Pancreas (tissue), 10 donors: ENCODE results near the gene FRMD5. TPM values are rescaled to one million over a fixed set of nuclear protein-coding genes. Genes with fewer than 3 reads are reported as not detected.

Experiments
- ATAC-seq, 4 donors: fragments of 200-7000 bp; cut with Tn5 transposase; one replicate each; pipeline versions ENCODE4 v1.8.0 to v1.9.1; 2020; ENCODE audit warnings: mild to moderate bottlenecking in 4 of 4, moderate library complexity in 4 of 4
- DNase-seq, 6 donors: peaks; one replicate each; pipeline ENCODE4 v3.0.0-alpha.2; 2020
- FAIRE-seq: peaks from 2 replicates; lab custom pipeline; 2012; peaks lifted over from hg19 to GRCh38; lab: Jason Lieb, UNC
- H3K27ac ChIP-seq, 4 donors: fragments of 200-600 bp; sonication (generic); 1 replicate in 3 of 4; 2 replicates in 1 of 4; pipeline versions ENCODE4 v1.5.0 to v1.8.0; 2020
- H3K27me3 ChIP-seq, 4 donors: fragments of 200-600 bp; one replicate each; pipeline ENCODE4 v1.8.0; 2021
- H3K36me3 ChIP-seq, 3 donors: fragments of 200-600 bp; sonication (generic) in 1 of 3; one replicate each; pipeline versions ENCODE4 v1.5.0 to v1.8.0; 2020 to 2021
- H3K4me1 ChIP-seq, 3 donors: fragments of 200-600 bp; one replicate each; pipeline ENCODE4 v1.8.0; 2021
- H3K4me3 ChIP-seq, 4 donors: fragments of 200-600 bp; sonication (generic) in 2 of 4; one replicate each; pipeline versions ENCODE4 v1.5.0 to v1.8.0; 2020 to 2021
- H3K9me3 ChIP-seq, 4 donors: fragments of 200-600 bp; one replicate each; pipeline ENCODE4 v1.8.0; 2021
- CTCF ChIP-seq, 4 donors: fragments of 200-600 bp; sonication (generic) in 3 of 4; IDR thresholded peaks; one replicate each; pipeline versions ENCODE4 v1.5.0 to v1.8.0; 2021; ENCODE audit warnings: antibody characterized with exemption in 4 of 4
- WGBS, 2 donors: extraction: QIAGEN DNeasy Blood & Tissue Kit; methylation state at CpG; one replicate each; pipeline ENCODE4 v1.1.7; 2013; 5-methylcytosine and 5-hydroxymethylcytosine counted together
- intact Hi-C, 3 donors: fragments of 100-400 bp; cut with DNase I; formaldehyde crosslinking; loops; one replicate each; pipeline versions ENCODE4 v1.11.1 to v1.14.2; 2022
- polyA plus RNA-seq, 2 donors: library from polyadenylated mRNA; stranded (reverse); fragments of 200-250 nt; gene quantifications; one replicate each; pipeline ENCODE4 v1.2.3, GENCODE V29; 2013
- total RNA-seq, 6 donors: library from RNA; stranded (reverse); fragmentation: NEBNext Ultra II Directional in 4 of 6; extraction: Animal tissue kit (Norgen Biotek cat#: 25700) in 4 of 6; gene quantifications; one replicate each; pipeline versions ENCODE4 v1.2.1 to v1.2.4, GENCODE V29; 2021 to 2023
- donor health status: healthy with polysubstance abuse.
- donor health status: DM: no; HTN: no; CAD: no; lungs with moderate emphysema.
- donor health status: DM: no; HTN: no; CAD: no.
- donor health status: control.
- donor health status: control.
- donor health status: Bipolar disorder and iron deficiency.
- donor health status: DM: yes; HTN: yes; CAD: no.
- donor health status: DM: no; HTN: no; CAD: no.
- donor health status: DM: no; HTN: no; CAD: no.
- donor health status: DM: yes; HTN: yes; CAD: no.

Gene FRMD5
- total and polyA plus RNA-seq, 8 donors = 0.04 to 1.5 (median 0.35) TPM; not detected in 1

GRCh38 chr15:43900996-43901395 is 294.1 kb downstream of the FRMD5 start:
- no peaks in the 10 kb centered on the region for H3K4me1 ChIP-seq
- ATAC-seq (no peak), FAIRE-seq (no peak), DNase-seq (no peak)
- no peak overlapping the region for H3K4me3 ChIP-seq
- intact Hi-C loops = loop anchor here in 2 of 3 donors (10.0 kb wide), 1 partner anchor 164 kb away; no protein-coding TSS in a partner anchor
- no peaks in the 10 kb centered on the region for H3K27me3 ChIP-seq
- no peaks in the 10 kb centered on the region for H3K36me3 ChIP-seq
- 100% methylated on average over 1 of the region's 1 CpG for WGBS, 2 donors
- TF ChIP-seq CTCF (IDR thresholded peaks at IDR 0.05) = no peak
- H3K27ac ChIP-seq = no peak overlapping the region
- no peaks in the 10 kb centered on the region for H3K9me3 ChIP-seq

GRCh38 chr15:43899928-43900327 is 295.1 kb downstream of the FRMD5 start:
- H3K4me1 ChIP-seq = peaks cover 4 to 5% (median 4%) of the 10 kb centered on the region in 3 donors
- no peak for ATAC-seq
- H3K36me3 ChIP-seq = no peaks in the 10 kb centered on the region
- no peak for FAIRE-seq
- H3K27ac ChIP-seq = no peak overlapping the region
- TF ChIP-seq CTCF (IDR thresholded peaks at IDR 0.05) = no peak
- no peaks in the 10 kb centered on the region for H3K27me3 ChIP-seq
- DNase-seq = no peak
- no peaks in the 10 kb centered on the region for H3K9me3 ChIP-seq
- intact Hi-C loops = loop anchor here in 2 of 3 donors (10.0 kb wide), 1 partner anchor 165 kb away; no protein-coding TSS in a partner anchor
- 84% methylated on average over 5 of the region's 5 CpGs for WGBS, 2 donors
- no peak overlapping the region for H3K4me3 ChIP-seq

GRCh38 chr15:43898891-43899290 is 296.2 kb downstream of the FRMD5 start:
- TF ChIP-seq CTCF (IDR thresholded peaks at IDR 0.05) = no peak
- H3K4me1 ChIP-seq = peaks cover 6 to 13% (median 8%) of the 10 kb centered on the region in 3 donors
- H3K27me3 ChIP-seq = no peaks in the 10 kb centered on the region
- no peaks in the 10 kb centered on the region for H3K9me3 ChIP-seq
- FAIRE-seq (no peak), DNase-seq (no peak), ATAC-seq (no peak)
- intact Hi-C loops = no loop called here
- no peak overlapping the region for H3K27ac ChIP-seq
- no peak overlapping the region for H3K4me3 ChIP-seq
- no peaks in the 10 kb centered on the region for H3K36me3 ChIP-seq
- WGBS, 2 donors = 86 to 92% methylated on average over 2 of the region's 2 CpGs

GRCh38 chr15:43896543-43896942 is 298.5 kb downstream of the FRMD5 start:
- ATAC-seq = no peak
- no peak for TF ChIP-seq CTCF (IDR thresholded peaks at IDR 0.05)
- no peak for DNase-seq
- Histone ChIP-seq H3K9me3 (no peaks in the 10 kb centered on the region), H3K4me1 (peaks cover 6 to 22% (median 12%) of the 10 kb centered on the region in 3 donors), H3K27ac (no peak overlapping the region), H3K36me3 (no peaks in the 10 kb centered on the region), H3K4me3 (no peak overlapping the region), H3K27me3 (no peaks in the 10 kb centered on the region)
- FAIRE-seq = no peak
- intact Hi-C loops = no loop called here
- 93 to 97% methylated on average over 1 of the region's 1 CpG for WGBS, 2 donors

GRCh38 chr15:43895586-43895985 is 299.5 kb downstream of the FRMD5 start:
- WGBS, 2 donors = 20 to 29% methylated on average over 5 of the region's 5 CpGs
- no peak for TF ChIP-seq CTCF (IDR thresholded peaks at IDR 0.05)
- ATAC-seq (peak; percentile 70 to 81 (median 76)), DNase-seq (peak in 3 of 6 donors; percentile 34 to 48 (median 44)), FAIRE-seq (no peak)
- H3K36me3 ChIP-seq = no peaks in the 10 kb centered on the region
- no peak overlapping the region for H3K4me3 ChIP-seq
- intact Hi-C loops = no loop called here
- H3K4me1 ChIP-seq = peaks cover 6 to 22% (median 12%) of the 10 kb centered on the region in 3 donors
- no peaks in the 10 kb centered on the region for H3K27me3 ChIP-seq
- H3K9me3 ChIP-seq = no peaks in the 10 kb centered on the region
- H3K27ac ChIP-seq = no peak overlapping the region
